GM21447 (cell line): ENCODE results near the gene KRT25.

Experiments
- ATAC-seq: cut with Tn5 transposase; IDR thresholded peaks from one replicate; pipeline ENCODE4 v1.9.1; 2021; ENCODE audit not compliant: unreplicated experiment

Gene KRT25

GRCh38 chr17:40699371-40699770 lies 55.8 kb downstream of the KRT25 start:
- no peak for ATAC-seq
